WI38 (cell line): Measurements from ENCODE around the gene IL7R.

Experiments used
- H3K4me3 ChIP-seq: 2 replicates; pipeline ENCODE4 v1.5.1; 2011; ENCODE audit warnings: low read depth, mild to moderate bottlenecking, control low read depth, low read length
- CTCF ChIP-seq: IDR thresholded peaks from 2 replicates; pipeline ENCODE4 v1.5.1; 2012; ENCODE audit warnings: low read depth, mild to moderate bottlenecking, control low read depth, low read length

IL7R gene

GRCh38 chr5:35819026-35819425, 37.7 kb upstream of the IL7R start:
- H3K4me3 ChIP-seq, result no peak overlapping the region
- TF ChIP-seq CTCF, result no peak

- TF ChIP-seq CTCF, result no peak
- no peak overlapping the region for H3K4me3 ChIP-seq
Observed at GRCh38 chr5:35819668-35820067, 37.0 kb upstream of the IL7R start.

GRCh38 chr5:35820735-35821134, 36.0 kb upstream of the IL7R start:
- TF ChIP-seq CTCF, result no peak

GRCh38 chr5:35821513-35821912, 35.2 kb upstream of the IL7R start:
- H3K4me3 ChIP-seq, result no peak overlapping the region
- TF ChIP-seq CTCF, result no peak

More at GRCh38 chr5:35820735-35821134, 36.0 kb upstream of the IL7R start:
- H3K4me3 ChIP-seq, result no peak overlapping the region

- no peak for TF ChIP-seq CTCF
- H3K4me3 ChIP-seq, result no peak overlapping the region
Observed at GRCh38 chr5:35822511-35822910, 34.2 kb upstream of the IL7R start.

GRCh38 chr5:35823347-35824098, 33.2 kb upstream of the IL7R start:
- H3K4me3 ChIP-seq, result no peak overlapping the region
- no peak for TF ChIP-seq CTCF

GRCh38 chr5:35826056-35826455, 30.6 kb upstream of the IL7R start:
- TF ChIP-seq CTCF, result no peak
- no peak overlapping the region for H3K4me3 ChIP-seq
